HAP-1 (cell line): ENCODE data around the gene BCAS3.

ENCODE experiments used
- DNase-seq, 2 experiments: peaks; one replicate each; pipeline ENCODE4 v3.0.0-alpha.2; 2016 to 2020; ENCODE audit warnings: low spot score in 2 of 2
- H3K27me3 ChIP-seq: fragments of 250-450 bp; sonication (Bioruptor Pico); 2 replicates; pipeline ENCODE4 v1.5.1; 2020; ENCODE audit warnings: low read depth, mild to moderate bottlenecking, moderate library complexity
- H3K36me3 ChIP-seq: fragments of 250-450 bp; sonication (Bioruptor Pico); replicated peaks from 2 replicates; pipeline ENCODE4 v1.5.1; 2020; ENCODE audit warnings: mild to moderate bottlenecking
- H3K4me1 ChIP-seq: fragments of 250-450 bp; sonication (Bioruptor Pico); 2 replicates; pipeline ENCODE4 v1.5.1; 2020; ENCODE audit warnings: mild to moderate bottlenecking
- H3K4me3 ChIP-seq: fragments of 250-450 bp; sonication (Bioruptor Pico); 2 replicates; pipeline ENCODE4 v1.5.1; 2020; ENCODE audit warnings: mild to moderate bottlenecking, moderate library complexity
- H3K9me3 ChIP-seq: fragments of 250-450 bp; sonication (Bioruptor Pico); 2 replicates; pipeline ENCODE4 v1.5.1; 2020; ENCODE audit warnings: mild to moderate bottlenecking, moderate library complexity
- in situ Hi-C: fragments of 300-500 bp; cut with MboI; formaldehyde crosslinking; loops from 3 replicates; pipeline ENCODE4 v1.14.3; 2020; ENCODE audit warnings: low sequenced_read_pairs, inconsistent platforms, mixed read lengths

BCAS3 gene

GRCh38 chr17:61291451-61292285, 614.0 kb downstream of the BCAS3 start:
- Histone ChIP-seq H3K4me3 (no peak overlapping the region), H3K36me3 (no peaks in the 10 kb centered on the region), H3K27me3 (no peaks in the 10 kb centered on the region), H3K4me1 (no peaks in the 10 kb centered on the region; the same call in 1 of the 2 replicates), H3K9me3 (no peaks in the 10 kb centered on the region)
- in situ Hi-C loops = no loop called here
- DNase-seq = no peak

- no peak overlapping the region for H3K4me3 ChIP-seq
- no peaks in the 10 kb centered on the region for H3K27me3 ChIP-seq
- no peaks in the 10 kb centered on the region for H3K9me3 ChIP-seq
- no peaks in the 10 kb centered on the region; the same call in 1 of the 2 replicates for H3K4me1 ChIP-seq
- DNase-seq = peak in 1 of 2 experiments; percentile 17
- no peaks in the 10 kb centered on the region for H3K36me3 ChIP-seq
- in situ Hi-C loops = no loop called here
Observed at GRCh38 chr17:61294286-61294685, 616.6 kb downstream of the BCAS3 start.

GRCh38 chr17:61294777-61295176, 617.1 kb downstream of the BCAS3 start:
- H3K4me1 ChIP-seq = no peaks in the 10 kb centered on the region; the same call in 1 of the 2 replicates
- H3K9me3 ChIP-seq = no peaks in the 10 kb centered on the region
- in situ Hi-C loops = no loop called here
- no peak overlapping the region for H3K4me3 ChIP-seq
- no peaks in the 10 kb centered on the region for H3K36me3 ChIP-seq
- H3K27me3 ChIP-seq = no peaks in the 10 kb centered on the region
- no peak for DNase-seq

GRCh38 chr17:61296058-61296457, 618.4 kb downstream of the BCAS3 start:
- DNase-seq = no peak
- in situ Hi-C loops = no loop called here
- H3K36me3 ChIP-seq = no peaks in the 10 kb centered on the region
- no peaks in the 10 kb centered on the region for H3K27me3 ChIP-seq
- no peak overlapping the region for H3K4me3 ChIP-seq
- H3K4me1 ChIP-seq = no peaks in the 10 kb centered on the region; the same call in 1 of the 2 replicates
- no peaks in the 10 kb centered on the region for H3K9me3 ChIP-seq

- Histone ChIP-seq H3K36me3 (no peaks in the 10 kb centered on the region), H3K4me1 (no peaks in the 10 kb centered on the region; the same call in 1 of the 2 replicates), H3K4me3 (no peak overlapping the region), H3K9me3 (no peaks in the 10 kb centered on the region), H3K27me3 (no peaks in the 10 kb centered on the region)
- DNase-seq = no peak
- in situ Hi-C loops = no loop called here
Observed at GRCh38 chr17:61299517-61300513, 622.2 kb downstream of the BCAS3 start.

GRCh38 chr17:61302953-61303816, 625.5 kb downstream of the BCAS3 start:
- Histone ChIP-seq H3K9me3 (no peaks in the 10 kb centered on the region), H3K4me3 (no peak overlapping the region), H3K27me3 (no peaks in the 10 kb centered on the region), H3K36me3 (no peaks in the 10 kb centered on the region), H3K4me1 (no peaks in the 10 kb centered on the region)
- in situ Hi-C loops = no loop called here
- DNase-seq = no peak

- H3K36me3 ChIP-seq = no peaks in the 10 kb centered on the region
- no peak for DNase-seq
- no peak overlapping the region for H3K4me3 ChIP-seq
- no peaks in the 10 kb centered on the region for H3K4me1 ChIP-seq
- H3K27me3 ChIP-seq = no peaks in the 10 kb centered on the region
- in situ Hi-C loops = no loop called here
- H3K9me3 ChIP-seq = no peaks in the 10 kb centered on the region
Observed at GRCh38 chr17:61303817-61304096, 626.1 kb downstream of the BCAS3 start.

GRCh38 chr17:61305024-61305423, 627.4 kb downstream of the BCAS3 start:
- in situ Hi-C loops = no loop called here
- Histone ChIP-seq H3K27me3 (no peaks in the 10 kb centered on the region), H3K36me3 (no peaks in the 10 kb centered on the region), H3K4me3 (no peak overlapping the region), H3K4me1 (no peaks in the 10 kb centered on the region), H3K9me3 (no peaks in the 10 kb centered on the region)
- DNase-seq = no peak

- in situ Hi-C loops = no loop called here
- no peaks in the 10 kb centered on the region for H3K36me3 ChIP-seq
- H3K4me3 ChIP-seq = no peak overlapping the region
- DNase-seq = no peak
- no peaks in the 10 kb centered on the region for H3K9me3 ChIP-seq
- no peaks in the 10 kb centered on the region for H3K4me1 ChIP-seq
- H3K27me3 ChIP-seq = no peaks in the 10 kb centered on the region
Observed at GRCh38 chr17:61306003-61306402, 628.4 kb downstream of the BCAS3 start.

GRCh38 chr17:61307905-61308886, 630.5 kb downstream of the BCAS3 start:
- Histone ChIP-seq H3K27me3 (no peaks in the 10 kb centered on the region), H3K4me3 (no peak overlapping the region), H3K36me3 (no peaks in the 10 kb centered on the region), H3K4me1 (no peaks in the 10 kb centered on the region), H3K9me3 (no peaks in the 10 kb centered on the region)
- no peak for DNase-seq
- in situ Hi-C loops = no loop called here

- in situ Hi-C loops = no loop called here
- DNase-seq = no peak
- H3K27me3 ChIP-seq = no peaks in the 10 kb centered on the region
- no peaks in the 10 kb centered on the region for H3K36me3 ChIP-seq
- H3K9me3 ChIP-seq = no peaks in the 10 kb centered on the region
- no peak overlapping the region for H3K4me3 ChIP-seq
- no peaks in the 10 kb centered on the region for H3K4me1 ChIP-seq
Observed at GRCh38 chr17:61309362-61310256, 632.0 kb downstream of the BCAS3 start.

- DNase-seq = no peak
- in situ Hi-C loops = no loop called here
Observed at GRCh38 chr17:61310590-61310989, 632.9 kb downstream of the BCAS3 start.

More at GRCh38 chr17:61310590-61310989, 632.9 kb downstream of the BCAS3 start:
- H3K27me3 ChIP-seq = no peaks in the 10 kb centered on the region
- H3K9me3 ChIP-seq = no peaks in the 10 kb centered on the region
- no peaks in the 10 kb centered on the region for H3K4me1 ChIP-seq
- no peaks in the 10 kb centered on the region for H3K36me3 ChIP-seq
- H3K4me3 ChIP-seq = no peak overlapping the region
